Measurements from ENCODE around the gene INHA.

INHA gene

DNA sequence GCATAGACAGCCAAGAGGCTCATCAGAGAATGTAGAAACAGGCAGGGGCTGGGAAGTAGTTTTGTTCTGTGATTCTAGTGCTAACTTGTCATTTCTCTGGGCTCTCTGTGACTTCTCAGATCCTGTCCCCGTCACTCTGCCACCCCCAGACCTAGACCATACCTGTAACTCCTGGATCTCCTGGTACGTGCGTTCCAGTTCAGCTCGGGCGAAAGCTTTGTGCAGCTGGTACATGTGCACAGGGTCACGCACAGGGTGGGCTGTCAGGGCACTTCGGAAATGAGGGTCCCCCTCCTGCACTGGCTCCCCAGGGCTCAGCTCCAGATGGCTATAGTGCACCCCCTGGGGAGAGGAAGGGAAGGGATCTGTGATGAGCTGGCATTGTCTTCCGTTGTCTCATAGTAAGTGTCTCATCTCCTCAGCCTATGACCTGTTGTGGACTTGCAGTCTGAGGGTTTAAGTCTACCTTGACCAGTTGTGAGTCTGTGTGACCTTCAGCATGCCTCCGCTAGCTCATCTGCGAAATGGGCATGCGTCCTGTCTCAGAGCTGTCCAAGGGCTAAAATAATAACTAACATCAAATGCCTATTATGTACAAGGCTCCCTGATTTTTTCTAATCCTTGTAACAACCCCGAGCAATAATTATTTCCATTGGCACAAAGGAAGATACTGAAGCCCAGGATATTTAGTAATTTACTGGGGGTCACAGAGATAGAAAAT, 31.2 kb upstream of the INHA start:
- FAIRE-seq: no peak

GRCh38 chr2:219541611-219542180, 30.4 kb upstream of the INHA start:
- FAIRE-seq: no peak

GRCh38 chr2:219542931-219543595, 29.0 kb upstream of the INHA start:
- no peak for FAIRE-seq

DNA sequence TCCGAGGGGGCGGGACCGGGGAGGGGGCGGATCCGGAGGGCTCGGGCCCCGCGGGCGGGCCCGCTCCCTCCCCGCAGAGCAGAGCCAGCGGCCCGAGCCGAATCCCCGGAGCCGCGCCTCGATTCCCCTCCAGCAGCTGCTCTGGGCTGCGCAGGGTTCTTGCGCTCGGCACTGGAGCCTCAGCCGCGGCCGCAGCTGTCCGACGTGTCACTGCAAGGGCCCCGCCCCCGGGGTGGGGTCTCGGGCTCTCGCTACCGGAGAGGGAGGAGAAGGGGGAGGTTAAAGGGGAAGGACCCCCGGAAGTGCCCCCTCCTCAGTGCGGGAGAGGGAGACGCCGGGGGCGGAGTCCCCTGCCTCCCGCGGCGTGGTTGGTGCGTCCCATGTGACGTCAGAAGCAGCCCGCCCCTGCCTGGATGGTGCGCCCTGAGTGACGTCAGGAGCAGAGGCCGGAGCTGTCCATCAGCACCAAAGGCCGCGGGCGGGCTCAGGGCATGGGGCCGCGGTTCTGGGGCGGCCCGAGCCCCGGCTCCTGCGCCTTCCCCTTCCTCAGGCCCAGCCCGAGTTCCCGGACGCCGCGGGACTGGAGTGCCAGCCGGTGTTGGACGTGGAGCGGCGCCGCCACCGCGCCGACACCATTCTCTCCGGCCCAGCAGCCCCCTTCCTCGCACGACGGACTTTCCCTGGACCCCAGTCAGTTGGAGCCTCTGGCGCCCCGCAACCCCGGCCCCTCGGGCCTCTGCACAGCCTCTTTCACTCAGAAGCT, 28.3 kb upstream of the INHA start, which contains the start of the genes CHPF and TMEM198:
Gene CHPF (minus strand): TSS at position 214 of the 763 bp plus-strand sequence. CDS start 271 bp downstream, outside the sequence.
Gene TMEM198 (plus strand): TSS at position 433 of the 763 bp plus-strand sequence. CDS start 700 bp downstream, outside the sequence.
- peak; percentile 97 for FAIRE-seq

DNA sequence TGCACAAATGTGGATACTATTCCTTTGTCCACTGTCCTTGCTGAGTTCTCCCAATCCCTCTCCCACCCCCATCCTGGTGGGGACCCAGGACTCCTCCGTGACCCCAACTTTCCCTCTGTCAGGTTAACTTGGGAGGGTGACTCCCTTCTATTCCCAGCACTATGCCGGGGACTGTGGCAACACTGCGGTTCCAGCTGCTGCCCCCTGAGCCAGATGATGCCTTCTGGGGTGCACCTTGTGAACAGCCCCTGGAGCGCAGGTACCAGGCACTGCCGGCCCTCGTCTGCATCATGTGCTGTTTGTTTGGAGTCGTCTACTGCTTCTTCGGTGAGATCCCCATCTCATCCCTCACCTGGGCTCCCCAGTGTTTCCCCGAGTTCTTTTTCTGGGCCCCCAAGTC, 27.5 kb upstream of the INHA start:
- no peak for FAIRE-seq

DNA sequence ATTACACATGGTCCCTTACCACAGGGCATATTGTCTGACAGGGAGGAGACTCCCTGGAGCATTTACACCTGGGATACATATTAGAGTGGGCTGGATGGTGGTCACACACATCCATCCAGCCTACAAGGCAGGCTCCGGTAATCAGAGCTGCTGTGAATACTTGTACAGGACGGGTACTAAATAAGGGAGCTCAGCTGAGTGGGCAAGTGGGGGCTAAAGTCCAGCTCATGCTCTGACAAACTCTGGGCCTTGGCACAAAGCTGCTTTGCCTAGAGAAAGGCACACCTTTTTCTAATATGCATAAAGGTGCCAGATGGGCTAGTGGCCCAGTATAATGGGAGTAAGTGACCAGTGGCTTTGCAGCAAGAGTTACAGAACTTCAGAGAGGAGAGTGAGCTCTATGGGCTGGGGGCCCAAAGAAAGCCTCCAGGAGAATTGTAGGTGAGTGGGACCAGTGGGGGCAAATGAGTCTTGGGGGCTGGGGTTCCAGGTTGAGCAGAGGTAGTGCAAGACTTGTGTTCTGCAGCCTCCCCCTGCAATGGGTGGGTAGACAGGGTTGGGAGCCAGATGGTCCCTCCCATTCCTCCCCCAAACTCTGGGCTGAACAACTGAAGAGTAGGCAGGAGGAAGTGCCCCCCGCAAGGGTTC, 26.7 kb upstream of the INHA start:
- no peak for FAIRE-seq

GRCh38 chr2:219545943-219546352, 26.2 kb upstream of the INHA start:
- FAIRE-seq: no peak

DNA sequence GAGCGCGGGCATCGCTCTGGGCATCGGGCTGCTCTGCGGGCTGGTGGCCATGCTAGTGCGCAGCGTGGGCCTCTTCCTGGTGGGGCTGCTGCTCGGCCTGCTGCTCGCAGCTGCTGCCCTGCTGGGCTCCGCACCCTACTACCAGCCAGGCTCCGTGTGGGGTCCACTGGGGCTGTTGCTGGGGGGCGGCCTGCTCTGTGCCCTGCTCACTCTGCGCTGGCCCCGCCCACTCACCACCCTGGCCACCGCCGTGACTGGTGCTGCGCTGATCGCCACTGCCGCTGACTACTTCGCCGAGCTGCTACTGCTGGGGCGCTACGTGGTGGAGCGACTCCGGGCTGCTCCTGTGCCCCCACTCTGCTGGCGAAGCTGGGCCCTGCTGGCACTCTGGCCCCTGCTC, 24.5 kb upstream of the INHA start:
- no peak for FAIRE-seq

DNA sequence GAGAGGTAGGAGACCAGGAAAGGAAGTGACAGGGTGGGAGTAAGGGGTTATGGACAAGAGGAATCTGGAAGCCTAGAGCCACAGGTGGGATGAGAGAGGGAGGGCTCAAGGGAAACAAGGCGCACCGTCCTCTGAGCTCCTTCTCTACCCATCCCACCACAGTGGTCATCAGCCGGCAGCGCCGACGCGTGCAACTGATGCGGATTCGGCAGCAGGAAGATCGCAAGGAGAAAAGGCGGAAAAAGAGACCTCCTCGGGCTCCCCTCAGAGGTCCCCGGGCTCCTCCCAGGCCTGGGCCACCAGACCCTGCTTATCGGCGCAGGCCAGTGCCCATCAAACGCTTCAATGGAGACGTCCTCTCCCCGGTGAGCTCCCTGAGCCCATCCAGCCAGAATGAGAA, 23.1 kb upstream of the INHA start:
- no peak for FAIRE-seq

DNA sequence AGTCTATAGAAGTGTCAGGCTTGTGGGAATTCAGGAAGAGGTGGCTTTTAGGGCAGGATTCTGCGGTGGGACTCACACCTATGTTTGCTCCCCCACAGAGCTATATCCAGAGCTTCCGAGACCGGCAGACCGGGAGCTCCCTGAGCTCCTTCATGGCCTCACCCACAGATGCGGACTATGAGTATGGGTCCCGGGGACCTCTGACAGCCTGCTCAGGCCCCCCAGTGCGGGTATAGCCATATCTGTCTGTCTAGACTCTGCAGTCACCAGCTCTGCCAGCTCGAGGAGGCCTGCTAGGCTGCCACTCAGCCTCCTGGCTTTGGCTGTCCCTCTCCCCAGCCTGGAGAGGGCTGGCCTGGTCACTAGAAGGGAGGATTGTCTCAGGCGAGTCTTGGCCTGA, 22.5 kb upstream of the INHA start:
- FAIRE-seq: no peak

DNA sequence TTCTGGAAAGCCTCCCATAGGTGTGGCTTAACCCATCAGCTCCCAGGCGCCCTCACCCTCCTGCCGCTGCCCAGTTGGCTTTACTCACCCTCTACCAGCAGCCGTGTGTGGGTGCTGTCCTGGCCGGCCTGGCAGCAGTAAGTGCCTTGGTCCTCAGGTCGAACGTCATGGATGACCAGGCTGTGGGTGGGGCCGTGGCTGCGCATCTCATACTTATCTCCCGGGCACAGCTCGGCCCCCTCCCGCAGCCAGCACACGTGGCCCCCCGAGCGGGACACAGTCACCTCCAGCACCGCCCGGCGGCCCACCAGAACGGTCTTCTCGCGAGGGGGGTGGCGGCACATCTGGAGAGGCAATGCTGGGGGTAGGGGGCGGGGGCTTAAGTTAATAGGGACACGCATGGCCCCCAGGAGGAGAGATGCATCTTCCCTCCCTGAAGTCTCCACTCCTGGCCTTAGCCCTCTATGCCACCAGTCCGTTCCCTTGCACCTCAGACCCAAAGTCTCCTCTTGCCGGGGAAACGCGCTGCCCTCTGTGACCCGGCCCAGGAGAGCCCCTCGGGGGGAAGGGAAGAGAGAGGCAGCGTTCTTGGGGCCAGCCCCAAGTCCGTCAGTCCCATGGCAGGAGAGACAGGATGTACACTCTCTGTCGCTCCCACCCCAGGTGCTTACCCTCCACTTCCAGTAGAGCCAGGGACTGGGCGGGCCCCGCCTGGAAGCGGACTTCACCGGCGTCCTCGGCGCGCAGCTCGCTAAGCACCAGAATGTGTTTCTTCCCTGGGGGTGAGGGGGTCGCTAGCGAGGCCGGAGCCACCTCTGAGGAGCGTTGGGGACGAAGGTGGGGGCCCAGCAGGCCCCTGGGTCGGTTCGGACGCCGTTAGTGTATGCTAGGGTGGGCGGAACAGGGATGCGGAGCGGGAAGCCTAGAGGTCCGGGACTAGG, 20.4 kb upstream of the INHA start:
- FAIRE-seq: no peak

DNA sequence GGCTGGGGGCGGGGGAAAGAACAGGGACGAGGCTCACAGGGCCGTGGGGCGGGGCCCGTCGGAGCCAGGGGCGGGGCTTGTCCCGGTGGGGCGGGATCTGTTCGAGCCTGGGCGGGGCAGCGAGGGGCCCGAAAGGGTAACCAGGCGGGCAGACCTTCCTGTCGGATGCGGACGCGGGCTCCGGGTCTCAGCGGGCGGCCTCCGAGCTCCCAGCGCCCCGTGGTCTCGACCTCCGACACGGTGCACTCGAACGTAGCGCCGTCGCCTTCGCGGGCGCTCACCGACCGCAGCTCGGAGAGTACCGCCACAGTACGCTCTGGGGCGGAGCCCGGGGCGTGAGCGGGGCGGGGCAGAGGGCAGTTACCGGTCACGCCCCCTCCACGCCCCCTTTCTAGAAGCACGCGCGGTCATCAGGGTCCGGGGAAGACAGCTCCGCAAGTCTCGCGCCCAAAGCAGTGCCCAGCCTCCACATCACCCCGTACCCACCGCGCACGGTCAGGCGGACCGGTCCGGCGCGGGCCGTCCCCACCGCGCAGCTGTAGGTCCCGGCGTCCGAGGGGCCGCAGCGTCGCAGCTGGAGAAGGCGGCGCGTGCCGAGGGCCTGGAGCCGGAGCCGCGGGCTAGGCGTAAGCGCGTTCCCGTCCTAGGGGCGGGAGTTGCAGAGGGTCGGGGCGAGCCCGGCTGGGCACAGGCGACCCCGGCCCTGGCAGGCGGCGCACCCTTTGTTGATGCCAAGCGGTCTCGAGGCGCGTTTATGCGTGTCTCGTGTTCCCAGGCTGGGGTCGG, 19.5 kb upstream of the INHA start:
- FAIRE-seq: no peak

DNA sequence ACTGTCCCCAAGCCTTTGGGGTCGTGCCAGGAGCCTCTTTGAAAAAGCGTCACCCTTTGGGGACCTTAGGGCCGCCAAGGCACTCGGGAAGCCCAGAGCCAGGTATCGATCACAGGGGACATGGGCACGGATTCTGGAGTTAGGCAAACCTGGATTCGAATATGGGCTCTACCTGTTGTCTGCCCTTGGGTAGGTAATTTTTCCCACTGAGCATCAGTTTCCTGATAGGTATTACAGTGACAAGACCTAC, 19.0 kb upstream of the INHA start:
- FAIRE-seq: no peak

GRCh38 chr2:219553463-219553963, 18.6 kb upstream of the INHA start:
- no peak for FAIRE-seq

DNA sequence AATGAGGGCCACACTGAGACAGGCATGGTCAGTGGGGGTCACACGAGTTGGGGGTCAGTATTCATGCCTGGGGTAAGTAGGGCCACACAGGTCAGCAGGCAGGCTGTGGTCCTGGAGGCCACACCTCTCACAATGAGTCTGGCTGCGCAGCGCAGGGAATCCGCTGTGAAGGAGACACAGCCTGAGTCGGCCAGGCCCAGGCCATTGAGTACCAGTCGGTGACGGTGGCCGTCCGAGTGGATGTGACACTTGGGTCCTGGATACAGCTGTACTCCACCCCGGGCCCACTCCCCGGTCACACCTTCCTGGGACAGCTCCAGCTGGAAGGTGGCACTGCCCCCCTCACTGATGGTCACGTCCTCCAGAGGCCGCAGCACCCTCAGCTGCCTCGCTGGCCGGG, 17.8 kb upstream of the INHA start:
- no peak for FAIRE-seq

GRCh38 chr2:219555956-219556355, 16.2 kb upstream of the INHA start:
- FAIRE-seq: no peak

DNA sequence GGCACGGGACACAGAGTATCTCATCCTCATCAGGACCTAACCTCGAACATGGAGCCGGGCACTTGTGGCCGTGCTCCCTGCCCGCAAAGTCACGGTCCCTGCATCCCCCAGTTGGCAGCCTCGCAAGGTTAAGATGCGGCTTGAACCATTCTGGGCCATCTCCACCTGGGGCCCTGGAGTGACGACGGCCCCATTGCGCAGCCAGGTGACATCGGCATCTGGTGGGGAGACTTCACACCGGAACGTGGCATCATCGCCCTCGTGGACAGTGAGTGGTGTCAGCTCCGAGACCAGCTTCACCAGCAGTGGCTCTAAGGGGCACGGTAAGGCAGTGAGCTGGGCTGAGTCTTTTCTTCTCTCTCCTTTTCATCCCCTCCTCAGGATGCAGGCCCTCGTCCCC, 15.7 kb upstream of the INHA start:
- no peak for FAIRE-seq

DNA sequence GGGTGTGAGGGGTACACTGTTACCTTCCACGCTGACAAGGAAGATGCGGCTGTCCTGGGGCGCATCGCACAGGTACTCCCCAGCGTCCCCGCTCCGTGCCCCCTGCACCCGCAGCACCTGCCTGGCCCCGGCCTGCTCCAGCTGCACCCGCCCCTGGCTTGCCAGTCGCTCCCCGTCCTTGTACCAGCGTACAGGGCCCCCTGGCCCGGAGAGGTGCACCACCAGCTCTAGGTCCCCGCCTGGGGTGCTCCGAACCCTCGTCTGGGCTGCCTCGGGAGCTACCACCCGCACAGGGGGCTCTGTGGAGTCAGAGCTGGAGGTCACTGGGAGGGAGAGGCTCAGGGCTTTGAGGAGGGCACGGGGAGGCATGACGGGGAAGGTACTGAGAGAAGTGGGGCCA, 14.8 kb upstream of the INHA start:
- no peak for FAIRE-seq

DNA sequence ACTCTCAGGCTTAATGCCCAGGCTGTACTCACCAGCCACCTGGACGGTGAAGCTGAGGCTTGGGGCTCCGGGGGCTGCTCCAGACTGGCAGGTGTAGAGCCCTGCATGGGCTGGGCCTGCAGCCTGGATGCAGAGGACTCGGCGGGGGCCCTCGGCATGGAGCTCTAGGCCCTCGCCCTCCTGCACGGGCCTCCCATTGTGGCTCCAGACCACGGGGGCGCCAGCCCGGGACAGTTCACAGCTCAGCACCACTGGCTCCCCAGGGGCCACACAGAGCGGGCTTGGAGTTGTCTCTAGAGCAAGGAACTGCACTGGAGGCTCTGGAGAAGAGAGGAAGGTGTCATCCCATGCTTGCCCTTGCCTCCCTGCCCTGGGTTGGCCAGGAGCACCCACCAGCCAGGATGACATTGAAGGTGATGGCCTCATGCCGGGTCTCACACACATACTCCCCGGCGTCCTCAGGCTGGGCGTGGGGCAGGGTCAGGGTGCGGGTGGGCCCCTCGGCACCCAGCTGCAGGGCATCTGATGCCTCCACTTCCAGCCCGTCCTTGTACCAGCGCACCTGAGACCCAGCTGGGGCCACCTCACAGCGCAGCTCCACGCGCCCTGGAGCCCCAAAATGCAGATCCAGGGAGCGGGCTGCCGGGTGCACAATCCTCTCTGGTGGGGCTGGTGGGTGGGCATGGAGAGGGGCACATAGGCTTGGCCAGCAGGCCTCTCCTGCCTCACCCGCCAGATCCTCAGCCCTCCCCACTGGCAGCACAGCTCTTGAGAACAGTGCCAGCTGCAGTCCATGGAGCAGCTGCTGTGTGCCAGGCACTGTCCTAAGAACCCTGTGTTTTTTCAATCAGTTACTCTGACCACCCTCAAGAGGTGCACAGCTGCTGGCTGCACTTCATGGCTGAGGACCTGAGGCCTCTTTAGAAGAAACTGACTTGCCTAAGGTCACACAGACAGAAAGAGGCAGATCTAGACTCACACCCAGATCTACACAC, 14.0 kb upstream of the INHA start:
- FAIRE-seq: no peak

Measured in endometrium (tissue), 2 donors.